ENCODE measurements around the gene NKX2-8. TPM values are rescaled to one million over a fixed set of nuclear protein-coding genes. Genes with fewer than 3 reads are reported as not detected.

NKX2-8 gene
- total and polyA plus RNA-seq, 9 donors = not detected

DNA sequence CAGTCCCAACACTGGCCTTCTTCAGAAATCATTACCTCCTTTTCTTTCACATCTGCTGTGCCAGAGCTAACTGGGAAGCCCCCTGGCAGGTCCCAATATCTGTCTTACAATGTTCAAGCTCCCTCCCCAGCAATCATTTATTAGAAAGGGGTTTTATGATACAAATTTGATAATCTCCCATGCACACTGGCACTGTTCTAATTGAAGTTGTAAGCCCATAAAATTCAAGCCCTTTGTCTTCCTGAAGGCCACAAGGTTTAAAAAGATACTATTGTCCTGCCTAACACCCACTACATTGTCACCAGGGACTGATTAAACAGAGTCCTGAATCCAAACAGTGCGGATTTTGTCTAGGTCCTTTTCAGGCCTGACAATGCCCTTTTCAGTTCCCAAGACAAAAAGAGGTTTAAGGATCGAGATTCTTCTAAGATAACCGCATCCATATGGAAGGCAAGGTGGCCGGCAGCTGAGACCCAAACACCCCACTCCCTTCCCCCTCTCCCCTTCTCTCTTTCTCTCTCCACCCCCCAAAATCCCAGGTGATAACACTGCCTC, 3.3 kb downstream of the NKX2-8 start:
- H3K27ac ChIP-seq = no peak overlapping the region
- H3K27me3 ChIP-seq = no peaks in the 10 kb centered on the region
- TF ChIP-seq EP300 (IDR thresholded peaks at IDR 0.05) = no peak
- no peak for TF ChIP-seq POLR2A (IDR thresholded peaks at IDR 0.05)
- TF ChIP-seq, protein P1, sequence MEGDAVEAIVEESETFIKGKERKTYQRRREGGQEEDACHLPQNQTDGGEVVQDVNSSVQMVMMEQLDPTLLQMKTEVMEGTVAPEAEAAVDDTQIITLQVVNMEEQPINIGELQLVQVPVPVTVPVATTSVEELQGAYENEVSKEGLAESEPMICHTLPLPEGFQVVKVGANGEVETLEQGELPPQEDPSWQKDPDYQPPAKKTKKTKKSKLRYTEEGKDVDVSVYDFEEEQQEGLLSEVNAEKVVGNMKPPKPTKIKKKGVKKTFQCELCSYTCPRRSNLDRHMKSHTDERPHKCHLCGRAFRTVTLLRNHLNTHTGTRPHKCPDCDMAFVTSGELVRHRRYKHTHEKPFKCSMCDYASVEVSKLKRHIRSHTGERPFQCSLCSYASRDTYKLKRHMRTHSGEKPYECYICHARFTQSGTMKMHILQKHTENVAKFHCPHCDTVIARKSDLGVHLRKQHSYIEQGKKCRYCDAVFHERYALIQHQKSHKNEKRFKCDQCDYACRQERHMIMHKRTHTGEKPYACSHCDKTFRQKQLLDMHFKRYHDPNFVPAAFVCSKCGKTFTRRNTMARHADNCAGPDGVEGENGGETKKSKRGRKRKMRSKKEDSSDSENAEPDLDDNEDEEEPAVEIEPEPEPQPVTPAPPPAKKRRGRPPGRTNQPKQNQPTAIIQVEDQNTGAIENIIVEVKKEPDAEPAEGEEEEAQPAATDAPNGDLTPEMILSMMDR (IDR thresholded peaks at IDR 0.05) = no peak
- H3K4me3 ChIP-seq = no peak overlapping the region
- no peaks in the 10 kb centered on the region for H3K36me3 ChIP-seq
- no peaks in the 10 kb centered on the region for H3K9me3 ChIP-seq
- no peak for DNase-seq
- 24 to 39% (median 24%) methylated on average over 4 of the region's 4 CpGs for WGBS, 3 donors
- intact Hi-C loops (cut with DNase I) = no loop called here
- H3K4me1 ChIP-seq (ENCODE audit: insufficient read depth) = no peaks in the 10 kb centered on the region

DNA sequence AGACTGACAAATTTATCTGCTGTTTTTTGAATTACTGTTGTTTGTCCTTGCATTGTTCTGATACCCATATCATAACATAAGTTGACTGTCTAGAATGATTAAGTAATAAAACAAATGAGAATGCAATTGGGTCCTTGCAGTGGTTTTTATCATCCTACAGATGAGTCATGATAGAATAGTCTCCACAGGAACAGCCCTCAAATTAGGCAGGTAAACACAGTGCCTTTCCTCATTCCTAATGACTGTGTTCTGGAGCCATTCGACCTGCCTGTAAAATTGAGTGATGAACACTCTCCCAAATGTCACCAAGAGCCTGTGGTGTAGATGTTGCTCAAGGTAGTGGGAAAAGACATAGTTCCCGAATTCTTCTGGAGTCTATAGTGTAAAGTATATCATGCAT, 12.3 kb downstream of the NKX2-8 start:
- 32 to 54% (median 48%) methylated on average over 2 of the region's 2 CpGs for WGBS, 3 donors
- no peaks in the 10 kb centered on the region for H3K27me3 ChIP-seq
- TF ChIP-seq POLR2A (IDR thresholded peaks at IDR 0.05) = no peak
- no peak for TF ChIP-seq EP300 (IDR thresholded peaks at IDR 0.05)
- TF ChIP-seq, protein P1 (IDR thresholded peaks at IDR 0.05) = no peak

DNA sequence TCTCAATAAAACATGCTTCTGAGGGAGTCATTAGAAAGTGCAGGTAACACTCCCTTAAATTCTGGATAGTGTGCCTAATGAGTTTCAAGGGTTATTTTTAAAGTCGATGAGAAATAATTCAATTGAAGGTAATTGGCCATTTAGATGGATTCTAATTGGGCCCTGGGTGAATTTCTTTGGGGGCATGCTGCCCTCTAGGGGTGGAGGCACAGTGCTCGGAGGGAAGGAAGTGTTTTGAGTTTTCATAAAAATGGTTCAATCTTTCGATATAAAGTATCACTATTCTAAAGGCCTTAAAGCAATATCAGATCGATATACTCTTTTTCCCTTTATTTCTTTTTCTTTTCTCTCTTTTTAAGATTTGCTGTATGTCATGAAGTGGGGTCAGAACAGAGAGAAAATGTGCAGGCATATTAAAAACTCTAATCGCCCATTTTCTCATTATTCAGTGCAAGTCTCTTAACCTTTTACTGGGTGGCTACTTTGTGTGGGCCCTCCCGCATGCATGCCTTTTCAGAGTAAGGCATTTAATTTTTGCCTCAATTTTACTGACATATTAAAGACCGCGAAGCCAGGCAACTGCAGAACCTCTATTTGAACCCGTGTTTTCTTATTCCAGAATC, 25.5 kb downstream of the NKX2-8 start:
- DNase-seq = no peak
- Histone ChIP-seq H3K27me3 (no peaks in the 10 kb centered on the region), H3K36me3 (no peaks in the 10 kb centered on the region), H3K27ac (no peak overlapping the region), H3K9me3 (no peaks in the 10 kb centered on the region), H3K4me3 (no peak overlapping the region), H3K4me1 (ENCODE audit: insufficient read depth) (no peaks in the 10 kb centered on the region)
- intact Hi-C loops (cut with DNase I) = no loop called here
- no peak for TF ChIP-seq EP300 (IDR thresholded peaks at IDR 0.05)
- TF ChIP-seq, protein P1 (IDR thresholded peaks at IDR 0.05) = no peak
- 57 to 59% (median 58%) methylated on average over 9 of the region's 9 CpGs for WGBS, 3 donors

More for the DNA sequence above, 12.3 kb downstream of the NKX2-8 start:
- intact Hi-C loops (cut with DNase I) = no loop called here
- DNase-seq = no peak
- no peaks in the 10 kb centered on the region for H3K9me3 ChIP-seq
- no peaks in the 10 kb centered on the region for H3K4me1 ChIP-seq (ENCODE audit: insufficient read depth)
- H3K4me3 ChIP-seq = no peak overlapping the region
- H3K27ac ChIP-seq = no peak overlapping the region
- no peaks in the 10 kb centered on the region for H3K36me3 ChIP-seq

DNA sequence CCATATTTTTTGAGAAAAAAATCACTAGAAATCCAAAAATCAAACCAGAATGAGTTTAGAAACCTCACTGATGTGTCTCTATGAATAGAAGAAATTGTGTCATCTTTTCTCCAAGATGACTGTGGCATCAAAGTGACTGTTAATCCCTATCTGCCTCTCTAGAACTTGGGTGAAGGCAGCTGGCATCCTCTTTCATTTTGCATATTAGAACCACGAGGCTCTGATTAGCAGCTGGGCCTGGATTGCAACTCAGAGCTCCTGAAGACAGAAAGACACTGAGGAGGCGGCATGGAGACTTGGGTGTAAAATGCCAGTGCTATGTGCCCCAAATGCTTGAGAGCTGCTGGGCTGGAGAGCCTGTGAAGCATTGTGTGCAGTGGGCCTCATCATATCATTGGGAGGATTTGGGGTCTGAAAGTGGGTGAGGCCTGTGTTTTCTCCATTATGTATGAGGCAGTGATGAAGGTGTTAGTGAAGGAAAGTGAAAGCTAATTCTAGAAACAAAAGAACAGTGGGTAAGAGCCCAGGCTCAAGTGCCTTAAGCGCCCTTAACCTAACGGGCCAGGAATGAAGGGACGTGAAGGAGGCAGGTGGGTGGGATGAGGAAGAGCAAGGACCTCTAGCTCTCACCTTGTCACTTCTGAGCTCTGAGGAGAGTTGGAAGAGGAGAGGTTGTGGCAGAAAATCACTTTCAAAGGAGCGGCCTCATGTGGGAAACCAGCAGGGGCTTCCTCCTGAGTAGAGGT, 26.2 kb downstream of the NKX2-8 start:
- no peak for DNase-seq
- no peak overlapping the region for H3K27ac ChIP-seq
- no peak overlapping the region for H3K4me3 ChIP-seq
- H3K4me1 ChIP-seq (ENCODE audit: insufficient read depth) = no peaks in the 10 kb centered on the region
- H3K36me3 ChIP-seq = no peaks in the 10 kb centered on the region
- H3K9me3 ChIP-seq = no peaks in the 10 kb centered on the region
- no peaks in the 10 kb centered on the region for H3K27me3 ChIP-seq
- TF ChIP-seq, protein P1 (IDR thresholded peaks at IDR 0.05) = no peak
- TF ChIP-seq EP300 (IDR thresholded peaks at IDR 0.05) (no peak), POLR2A (IDR thresholded peaks at IDR 0.05) (no peak)
- intact Hi-C loops (cut with DNase I) = no loop called here
- WGBS, 3 donors = 73 to 77% (median 73%) methylated on average over 6 of the region's 6 CpGs
